SK-N-SH treated with all-trans-retinoic acid at 6 μM for 48 hours (cell line): Measurements from ENCODE around the gene CCM2.

Experiments
- TSHZ2 ChIP-seq: fragments of 250-450 bp; sonication (Bioruptor Pico); IDR thresholded peaks from 2 replicates; pipeline ENCODE4 v1.5.0; 2020; ENCODE audit warnings: mild to moderate bottlenecking, moderate library complexity
- ZC3H10 ChIP-seq: fragments of 250-450 bp; sonication (Bioruptor Pico); IDR thresholded peaks from 2 replicates; pipeline ENCODE4 v1.5.1; 2021; ENCODE audit warnings: mild to moderate bottlenecking, moderate library complexity
- ZFP30 ChIP-seq: fragments of 450-650 bp; formaldehyde crosslinking; IDR thresholded peaks from 2 replicates; pipeline ENCODE4 v1.5.0; 2022; ENCODE audit warnings: mild to moderate bottlenecking, moderate library complexity

GRCh38 chr7:45118889-45119331 is 118.9 kb downstream of the CCM2 start:
- TF ChIP-seq ZFP30 (CRISPR knock-in tag) = no peak
- TF ChIP-seq ZC3H10 (CRISPR knock-in tag) = no peak
- TF ChIP-seq TSHZ2 (CRISPR knock-in tag) = no peak
